Stimulated activated CD4-positive, alpha-beta T cell treated with anti-CD3 and anti-CD28 coated beads, Interleukin-4, amount 100 ng/mL, for 48 hours (primary cell): Measurements from ENCODE around the gene THSD8.
"Not testable (repeated sequence)": the region's sequence is repeated elsewhere in the genome, so short reads cannot be mapped to it uniquely, and the experiment has no call there.

ENCODE experiments used
- DNase-seq, 2 donors: peaks; one replicate each; pipeline ENCODE4 v3.0.0-alpha.2; 2020; ENCODE audit warnings: low read depth in 2 of 2

The THSD8 gene

GRCh38 chr19:12825254-12826131 lies 23.6 kb downstream of the THSD8 start:
- no peak for DNase-seq

DNA sequence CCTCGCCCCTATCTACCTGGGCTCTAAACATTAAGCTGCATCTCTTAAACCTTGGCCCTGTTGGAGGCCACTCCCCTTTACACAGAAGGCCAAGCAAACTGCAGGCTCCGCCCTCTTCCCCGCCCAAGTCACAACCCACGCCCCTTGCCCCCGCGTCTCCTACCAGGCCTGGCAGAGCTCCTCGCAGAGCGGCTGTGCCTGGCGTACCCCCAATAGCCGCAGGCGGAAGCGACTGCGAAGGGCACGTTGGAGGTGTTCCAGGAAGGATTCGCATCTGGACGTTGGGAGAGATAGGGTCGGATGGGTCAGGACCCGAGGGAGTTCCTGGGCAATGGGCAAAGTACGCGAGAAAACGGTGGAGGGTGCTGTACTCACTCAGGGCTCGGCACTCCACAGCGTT lies 26.6 kb downstream of the THSD8 start:
- no peak for DNase-seq

- no peak for DNase-seq
Observed at GRCh38 chr19:12833418-12833737, 31.5 kb downstream of the THSD8 start.

GRCh38 chr19:12833738-12834565 lies 32.1 kb downstream of the THSD8 start:
- DNase-seq, result no peak

DNA sequence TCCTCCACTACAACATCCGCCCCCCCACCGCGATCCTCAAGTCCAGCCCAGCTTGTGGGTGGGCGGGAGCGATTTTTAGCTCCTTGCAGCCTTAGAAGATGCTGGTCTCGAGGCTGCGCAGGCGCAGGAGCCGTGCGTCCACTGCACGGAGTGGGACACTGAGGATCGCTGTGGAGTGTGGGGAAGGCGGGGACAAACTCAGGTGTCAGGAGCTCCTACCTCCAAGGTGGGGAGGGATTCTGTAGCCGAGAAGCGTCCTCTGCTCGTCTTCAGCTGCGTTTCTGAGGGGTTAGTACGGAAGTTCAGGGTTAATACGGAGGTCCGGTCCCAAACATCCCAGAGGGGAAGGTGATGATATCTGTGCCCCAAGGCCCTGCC lies 32.7 kb downstream of the THSD8 start, which contains the start of gene RTBDN:
Gene RTBDN (minus strand): TSS at position 14 of the 378 bp plus-strand sequence. CDS start 4,600 bp downstream, outside the sequence.
- no peak for DNase-seq

DNA sequence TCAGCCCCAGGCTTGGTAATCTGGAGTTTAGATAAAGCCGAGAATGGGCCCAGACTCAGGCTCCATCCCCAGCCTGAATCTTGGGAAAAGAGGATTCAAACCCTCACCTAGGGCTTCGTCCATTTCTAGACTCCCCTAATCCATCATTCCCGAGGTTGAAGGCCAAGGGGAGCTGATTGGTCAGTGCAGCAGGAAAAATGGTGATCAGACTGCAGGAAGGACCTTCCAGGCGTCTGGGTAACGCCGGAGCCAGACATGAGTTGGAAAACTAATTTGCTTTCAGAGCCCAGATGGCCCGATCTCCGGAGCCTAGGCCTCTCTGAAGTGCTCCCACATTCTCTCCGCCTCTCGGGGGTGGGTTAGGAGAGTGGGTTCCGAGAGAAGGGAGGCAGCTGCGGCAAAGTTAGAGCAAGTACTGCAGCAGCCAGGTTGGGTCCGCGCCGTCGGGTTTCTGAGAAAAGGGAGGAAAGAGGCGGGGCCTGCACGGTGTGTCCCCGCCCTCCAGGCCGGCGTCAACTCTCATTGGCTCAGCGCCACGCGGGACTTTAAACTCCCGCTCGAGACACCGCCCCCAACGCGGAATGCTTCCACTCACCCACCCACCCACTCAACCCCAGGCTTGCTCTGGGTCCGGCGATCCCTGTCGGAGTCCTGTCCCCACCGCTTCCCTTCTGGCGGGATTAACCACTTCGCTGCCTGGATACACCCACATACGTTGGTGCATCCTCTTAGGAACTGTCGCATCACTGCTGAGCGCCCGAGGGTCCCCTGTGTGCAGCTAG lies 33.3 kb downstream of the THSD8 start:
- no peak for DNase-seq

DNA sequence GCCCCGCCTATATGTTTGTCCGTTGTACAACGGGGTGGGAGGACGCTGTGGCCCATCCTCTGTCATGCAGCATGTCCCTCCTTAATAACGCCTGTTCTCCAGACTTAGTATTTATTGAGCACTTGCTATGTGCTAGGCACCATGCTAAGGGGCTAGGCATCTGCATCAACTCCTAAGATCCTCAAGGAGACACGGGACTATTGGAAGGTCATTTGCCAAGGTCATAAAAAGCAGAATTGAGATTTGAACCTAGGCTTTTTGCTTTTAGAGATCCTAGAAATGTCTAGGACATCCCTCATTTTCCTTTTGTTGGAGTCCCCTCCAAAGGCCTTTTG lies 34.6 kb downstream of the THSD8 start:
- DNase-seq, result no peak

GRCh38 chr19:12837225-12837624 lies 35.4 kb downstream of the THSD8 start:
- no peak for DNase-seq

- DNase-seq, result peak; percentile 55 to 56
Observed at GRCh38 chr19:12838182-12838885, 36.5 kb downstream of the THSD8 start, which contains the start of gene MAST1. TSS of gene MAST1 (plus strand) at chr19:12838515. CDS start at chr19:12838573, 58 bp downstream.

DNA sequence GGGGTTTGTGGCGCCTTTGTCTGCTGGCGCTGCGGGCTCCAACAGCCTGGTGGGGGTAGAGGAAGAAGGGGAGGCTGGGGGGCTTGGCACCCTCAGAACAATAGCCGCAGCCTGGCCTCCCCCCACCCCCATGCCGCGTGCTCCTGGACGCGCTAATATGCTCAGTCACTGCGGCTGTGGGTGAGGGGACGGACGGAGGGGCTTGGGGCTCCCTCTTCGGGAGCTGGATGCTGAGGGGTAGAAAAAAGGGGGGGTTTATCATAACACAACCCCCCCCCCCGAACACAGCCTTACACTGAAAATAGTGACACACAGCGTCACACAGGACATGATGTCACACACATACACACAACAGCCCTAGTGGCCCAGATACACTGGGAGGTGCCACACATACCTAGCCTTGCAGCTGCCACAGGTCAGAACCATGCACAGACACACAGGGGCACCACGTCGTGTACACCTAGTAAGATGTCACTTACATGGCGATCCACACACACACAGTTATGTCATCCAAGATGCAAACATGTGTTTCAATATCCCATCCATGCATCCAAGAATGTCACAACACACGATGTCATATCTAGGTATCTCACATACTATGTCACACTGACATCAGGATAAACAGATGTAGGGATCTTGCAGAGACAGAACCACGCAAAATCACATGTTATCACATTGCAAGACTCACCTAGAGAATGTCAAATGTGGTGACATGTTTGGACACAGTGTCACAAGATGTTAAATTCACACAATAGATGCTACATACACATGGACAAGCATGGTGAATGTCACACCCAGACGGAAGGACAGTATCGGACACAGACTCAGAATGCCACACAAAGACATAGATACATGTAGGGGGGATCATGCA lies 37.3 kb downstream of the THSD8 start:
- DNase-seq, result no peak

DNA sequence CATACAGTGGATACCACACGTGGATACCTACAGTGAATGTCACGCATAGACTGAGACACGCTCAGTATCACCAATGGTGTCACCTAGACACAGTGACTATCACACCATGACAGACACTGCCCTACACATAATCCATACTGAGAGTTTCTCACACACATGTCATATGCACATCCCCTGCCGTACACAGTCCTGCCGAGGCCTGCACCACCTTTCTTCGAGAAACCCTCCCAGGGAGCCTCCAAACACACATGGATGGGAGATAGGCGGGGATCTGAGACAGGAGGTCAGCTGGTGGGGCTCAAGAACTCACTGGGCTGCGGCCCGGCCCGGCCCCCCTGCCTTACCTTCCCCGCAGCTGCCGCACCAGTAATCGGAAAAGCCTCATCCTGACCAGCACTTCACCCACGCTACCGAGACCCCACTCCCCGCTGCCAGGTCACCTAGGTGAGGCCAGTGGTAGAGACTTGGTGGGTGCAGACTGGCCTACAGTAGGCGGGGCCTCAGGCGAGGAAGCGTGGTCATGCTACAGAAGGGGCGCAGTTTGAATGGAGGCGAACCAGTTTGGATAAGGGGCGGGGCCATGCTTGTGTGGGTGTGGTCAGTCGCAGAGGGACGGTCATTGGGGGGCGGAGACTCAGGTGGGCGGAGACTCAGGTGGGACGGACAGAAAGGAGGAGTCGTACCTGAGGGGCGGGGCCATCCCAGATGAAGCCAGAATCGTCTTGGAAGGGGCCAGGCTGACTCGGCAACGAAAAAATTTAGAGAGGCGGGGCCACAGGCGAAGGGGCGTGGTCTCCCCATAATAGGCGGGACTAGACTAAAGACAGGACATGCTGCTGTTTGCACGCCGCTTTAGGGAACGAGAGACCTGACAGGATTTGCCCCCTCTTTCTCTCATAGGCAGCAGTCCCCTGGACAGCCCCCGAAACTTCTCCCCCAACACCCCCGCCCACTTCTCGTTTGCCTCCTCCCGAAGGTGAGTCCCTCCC lies 38.5 kb downstream of the THSD8 start:
- DNase-seq, result peak; percentile 48 to 73

DNA sequence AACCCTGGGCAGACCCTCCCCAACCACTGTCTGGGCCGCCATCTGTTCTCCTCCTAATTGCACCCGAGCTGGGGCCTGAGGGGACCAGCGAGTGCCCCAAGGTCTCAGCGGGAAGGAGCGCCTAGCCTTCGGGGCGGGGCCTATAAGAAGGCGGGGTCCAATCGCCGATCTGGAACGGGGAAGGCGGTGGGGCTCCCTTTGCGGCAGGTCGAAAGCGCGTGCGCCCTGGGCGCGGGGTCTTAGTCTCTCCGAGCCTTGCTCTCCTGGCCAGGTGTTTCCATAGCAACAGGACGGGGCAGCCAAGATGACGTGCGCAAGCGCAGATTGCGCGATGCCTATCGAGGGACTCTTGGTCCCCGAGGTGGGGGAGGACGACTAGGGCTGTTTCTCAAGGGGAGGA lies 39.2 kb downstream of the THSD8 start:
- DNase-seq, result no peak

DNA sequence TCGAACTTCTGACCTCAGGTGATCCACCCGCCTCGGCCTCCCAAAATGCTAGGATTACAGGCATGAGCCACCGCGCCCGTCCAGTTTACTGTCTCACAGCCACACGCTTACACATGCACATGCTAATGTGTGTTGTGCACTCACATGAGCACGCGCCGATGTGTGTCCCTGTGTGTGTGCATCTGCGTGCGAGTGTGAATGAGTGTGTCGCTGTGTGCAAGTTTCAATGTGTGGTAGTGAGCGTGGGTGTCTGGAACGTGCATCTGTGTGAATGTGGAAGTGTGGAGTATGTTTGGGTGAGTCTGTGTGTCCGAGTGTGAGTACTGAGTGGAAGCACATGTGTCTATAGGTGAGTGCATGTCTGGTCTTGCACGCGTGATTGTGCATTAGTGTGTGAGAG lies 40.6 kb downstream of the THSD8 start:
- DNase-seq, result no peak

DNA sequence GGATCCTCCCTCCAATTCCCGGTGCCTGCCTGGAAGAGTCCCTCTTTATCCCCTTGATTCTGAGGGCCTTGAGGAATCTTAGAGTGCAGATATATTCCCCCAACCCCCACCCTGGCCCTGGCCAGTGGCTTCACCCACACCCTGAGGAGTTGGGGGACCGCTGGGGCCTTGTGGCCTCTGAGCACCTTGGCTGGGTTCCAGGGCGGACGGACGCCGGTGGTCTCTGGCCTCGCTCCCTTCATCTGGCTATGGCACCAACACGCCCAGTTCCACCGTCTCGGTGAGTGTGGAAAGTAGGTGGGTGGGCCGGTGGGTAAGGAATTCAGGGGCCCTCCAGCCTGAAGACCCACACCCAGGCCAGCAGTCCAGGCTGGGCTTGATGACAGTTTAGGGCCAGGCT lies 41.5 kb downstream of the THSD8 start:
- no peak for DNase-seq

- DNase-seq, result no peak
Observed at GRCh38 chr19:12843999-12844732, 42.3 kb downstream of the THSD8 start.

DNA sequence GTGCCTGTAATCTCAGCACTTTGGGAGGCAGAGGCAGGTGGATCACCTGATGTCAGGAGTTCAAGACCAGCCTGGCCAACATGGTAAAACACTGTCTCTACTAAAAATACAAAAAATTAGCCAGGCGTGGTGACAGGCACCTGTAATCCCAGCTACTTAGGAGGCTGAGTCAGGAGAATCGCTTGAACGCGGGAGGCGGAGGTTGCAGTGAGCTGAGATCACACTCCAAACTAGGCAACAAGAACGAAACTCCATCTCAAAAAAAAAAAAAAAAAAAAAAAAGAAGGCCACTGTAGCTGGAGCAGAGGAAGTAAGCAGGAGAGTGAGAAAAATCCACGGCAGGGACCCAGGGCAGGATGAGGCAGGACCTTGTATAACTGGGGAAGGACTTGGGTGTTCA lies 44.7 kb downstream of the THSD8 start:
- not testable (repeated sequence) for DNase-seq

- peak; percentile 82 to 91 for DNase-seq
Observed at GRCh38 chr19:12847159-12848139, 45.6 kb downstream of the THSD8 start.
